Measurements from ENCODE around the gene SCD. TPM values are rescaled to one million over a fixed set of nuclear protein-coding genes. Genes with fewer than 3 reads are reported as not detected.
"Not testable (repeated sequence)": the region's sequence is repeated elsewhere in the genome, so short reads cannot be mapped to it uniquely, and the experiment has no call there.

SCD gene
- total RNA-seq, result 273 and 278 TPM in 2 replicates

GRCh38 chr10:100346765-100347567 lies at the start of gene SCD:
Gene SCD (plus strand): TSS chr10:100347233. CDS start chr10:100347505, 272 bp downstream.
- peaks cover 57% of the 10 kb centered on the region for H3K4me1 Mint-ChIP-seq (ENCODE audit: low read depth)

DNA sequence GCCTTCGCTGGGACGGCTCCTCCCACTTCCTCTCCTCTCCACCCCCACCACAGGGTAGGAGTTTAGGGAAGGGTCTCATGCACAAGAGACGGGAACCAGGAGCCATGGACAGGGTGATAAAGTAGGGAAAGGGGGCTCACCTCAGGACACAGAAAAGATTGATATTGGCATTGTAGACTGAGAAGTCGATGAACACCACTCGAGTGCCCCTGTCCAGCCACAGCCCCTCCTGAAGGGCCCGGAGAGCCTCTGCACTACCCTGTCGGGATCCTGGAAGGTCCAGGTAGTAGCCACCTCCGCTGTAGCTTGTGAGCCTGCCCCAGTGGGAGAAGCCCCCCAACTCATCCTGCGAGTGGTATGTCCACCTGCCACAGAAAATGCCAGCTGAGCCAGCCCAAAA lies 49.8 kb upstream of the SCD start:
- intact Hi-C loops (cut with micrococcal nuclease), result no loop called here
- DNase-seq (ENCODE audit: low spot score), result no peak
- H3K27me3 Mint-ChIP-seq (ENCODE audit: low read depth), result peaks cover 31% of the 10 kb centered on the region
- no peaks in the 10 kb centered on the region for H3K9me3 Mint-ChIP-seq
- H3K36me3 Mint-ChIP-seq (ENCODE audit: low read depth), result no peaks in the 10 kb centered on the region
- no peaks in the 10 kb centered on the region for H3K4me1 Mint-ChIP-seq (ENCODE audit: low read depth)
- no peak overlapping the region for H3K27ac Mint-ChIP-seq
- no peak overlapping the region for H3K4me3 Mint-ChIP-seq (ENCODE audit: low read depth)

More at GRCh38 chr10:100346765-100347567, at the start of gene SCD:
- DNase-seq (ENCODE audit: low spot score), result peak; percentile 90
- intact Hi-C loops (cut with micrococcal nuclease), result loop anchor here (1.0 to 5.0 kb wide), 3 partner anchors 26 to 162 kb away; no protein-coding TSS in a partner anchor
- H3K27ac Mint-ChIP-seq, result peak within 1 kb of the TSS; percentile 92
- H3K9me3 Mint-ChIP-seq, result no peaks in the 10 kb centered on the region
- H3K4me3 Mint-ChIP-seq (ENCODE audit: low read depth), result peak within 1 kb of the TSS; percentile 100
- peaks cover 51% of the 10 kb centered on the region for H3K36me3 Mint-ChIP-seq (ENCODE audit: low read depth)
- H3K27me3 Mint-ChIP-seq (ENCODE audit: low read depth), result no peaks in the 10 kb centered on the region

GRCh38 chr10:100301123-100301522 lies 45.9 kb upstream of the SCD start:
- H3K4me1 Mint-ChIP-seq (ENCODE audit: low read depth); H3K27ac Mint-ChIP-seq; H3K4me3 Mint-ChIP-seq (ENCODE audit: low read depth); H3K9me3 Mint-ChIP-seq; DNase-seq (ENCODE audit: low spot score); H3K36me3 Mint-ChIP-seq (ENCODE audit: low read depth); intact Hi-C loops (cut with micrococcal nuclease): not testable (repeated sequence)
- peaks cover 34% of the 10 kb centered on the region for H3K27me3 Mint-ChIP-seq (ENCODE audit: low read depth)

DNA sequence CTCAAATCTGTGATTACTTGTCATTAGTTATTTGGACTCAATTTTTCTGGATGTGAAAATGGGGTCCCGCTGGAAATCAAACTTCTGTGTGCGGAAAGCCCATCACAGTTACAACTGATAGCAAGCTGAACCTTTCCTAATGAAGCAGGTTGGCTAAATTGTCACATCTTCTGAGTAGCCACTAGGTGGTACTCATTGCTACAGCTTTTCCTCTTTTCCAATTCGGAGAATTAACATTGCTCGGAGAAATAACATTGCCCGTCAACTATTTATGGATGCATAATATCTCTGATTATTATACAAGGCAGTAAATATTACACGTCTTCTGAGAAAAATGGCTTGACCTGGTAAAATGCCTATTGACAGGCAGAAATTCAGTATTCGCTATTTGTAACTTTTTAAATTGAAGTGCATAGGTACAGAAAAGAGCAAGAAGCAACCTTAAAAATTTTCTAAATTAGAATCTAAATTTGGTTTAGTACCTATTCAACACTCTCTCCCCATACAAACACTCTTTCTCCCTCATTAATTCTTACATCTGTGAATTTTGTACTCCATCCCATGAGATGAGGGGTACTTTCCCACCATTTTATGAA lies 43.2 kb upstream of the SCD start:
- intact Hi-C loops (cut with micrococcal nuclease), result no loop called here
- Mint-ChIP-seq H3K27me3 (ENCODE audit: low read depth) (peaks cover 42% of the 10 kb centered on the region), H3K9me3 (no peaks in the 10 kb centered on the region), H3K4me1 (ENCODE audit: low read depth) (no peaks in the 10 kb centered on the region), H3K4me3 (ENCODE audit: low read depth) (no peak overlapping the region), H3K36me3 (ENCODE audit: low read depth) (no peaks in the 10 kb centered on the region), H3K27ac (no peak overlapping the region)
- no peak for DNase-seq (ENCODE audit: low spot score)

- DNase-seq (ENCODE audit: low spot score), result no peak
- no peaks in the 10 kb centered on the region for H3K9me3 Mint-ChIP-seq
- H3K4me3 Mint-ChIP-seq (ENCODE audit: low read depth), result no peak overlapping the region
- H3K27me3 Mint-ChIP-seq (ENCODE audit: low read depth), result peaks cover 45% of the 10 kb centered on the region
- no peaks in the 10 kb centered on the region for H3K4me1 Mint-ChIP-seq (ENCODE audit: low read depth)
- no peak overlapping the region for H3K27ac Mint-ChIP-seq
- H3K36me3 Mint-ChIP-seq (ENCODE audit: low read depth), result no peaks in the 10 kb centered on the region
- intact Hi-C loops (cut with micrococcal nuclease), result no loop called here
These were observed 42.6 kb upstream of the SCD start for GRCh38 chr10:100304414-100304813.

- Mint-ChIP-seq H3K36me3 (ENCODE audit: low read depth) (no peaks in the 10 kb centered on the region), H3K4me1 (ENCODE audit: low read depth) (no peaks in the 10 kb centered on the region), H3K27ac (no peak overlapping the region), H3K9me3 (no peaks in the 10 kb centered on the region), H3K27me3 (ENCODE audit: low read depth) (peaks cover 54% of the 10 kb centered on the region), H3K4me3 (ENCODE audit: low read depth) (no peak overlapping the region)
- intact Hi-C loops (cut with micrococcal nuclease), result no loop called here
- no peak for DNase-seq (ENCODE audit: low spot score)
These were observed 40.2 kb upstream of the SCD start for GRCh38 chr10:100306861-100307260.

DNA sequence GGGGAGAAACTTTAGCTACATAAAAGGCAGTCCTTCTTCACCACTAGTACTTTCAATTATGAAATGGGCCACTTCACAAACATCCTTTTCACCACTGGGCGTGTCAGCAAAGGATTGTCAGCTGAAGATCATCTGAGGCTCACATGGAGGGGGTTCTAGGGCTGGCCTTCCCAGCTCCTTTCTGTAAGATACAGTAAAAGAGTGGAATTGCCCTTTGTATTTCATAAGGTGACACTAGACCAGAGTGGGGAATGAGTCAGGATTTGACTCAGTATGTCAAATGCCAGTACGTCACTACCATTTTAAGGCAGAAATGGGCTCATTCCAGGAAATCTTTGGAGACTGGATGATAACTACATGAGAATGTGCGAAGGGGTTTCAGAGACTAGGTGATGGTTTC lies 39.3 kb upstream of the SCD start:
- H3K4me1 Mint-ChIP-seq (ENCODE audit: low read depth), result no peaks in the 10 kb centered on the region
- intact Hi-C loops (cut with micrococcal nuclease), result loop anchor here (2.0 kb wide), 1 partner anchor 19 kb away; no protein-coding TSS in a partner anchor
- H3K27me3 Mint-ChIP-seq (ENCODE audit: low read depth), result peaks cover 60% of the 10 kb centered on the region

DNA sequence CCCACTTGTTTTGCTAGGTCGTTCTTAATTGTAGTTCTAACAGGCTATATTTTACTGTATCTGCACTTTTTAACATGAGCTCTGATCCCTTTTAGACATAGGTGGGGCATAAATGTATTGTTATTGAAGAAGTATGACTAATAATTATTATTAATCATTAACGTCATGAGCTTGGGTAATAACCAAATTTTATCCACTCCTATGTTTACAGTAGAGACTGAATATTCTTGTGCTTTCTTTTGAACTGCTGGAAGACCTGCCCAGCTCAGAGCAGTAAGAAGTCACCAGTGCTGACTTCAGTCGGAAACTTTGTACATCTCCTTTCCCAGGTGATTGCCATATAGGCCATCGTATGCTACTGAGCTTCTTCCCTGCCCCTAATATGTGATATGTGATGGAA lies 35.7 kb upstream of the SCD start:
- Mint-ChIP-seq H3K4me3 (ENCODE audit: low read depth) (no peak overlapping the region), H3K27ac (no peak overlapping the region), H3K27me3 (ENCODE audit: low read depth) (peaks cover 55% of the 10 kb centered on the region), H3K4me1 (ENCODE audit: low read depth) (no peaks in the 10 kb centered on the region), H3K36me3 (ENCODE audit: low read depth) (no peaks in the 10 kb centered on the region), H3K9me3 (no peaks in the 10 kb centered on the region)
- intact Hi-C loops (cut with micrococcal nuclease), result no loop called here
- no peak for DNase-seq (ENCODE audit: low spot score)

More for the DNA sequence above, 39.3 kb upstream of the SCD start:
- no peak overlapping the region for H3K27ac Mint-ChIP-seq
- H3K36me3 Mint-ChIP-seq (ENCODE audit: low read depth), result no peaks in the 10 kb centered on the region
- H3K9me3 Mint-ChIP-seq, result no peaks in the 10 kb centered on the region
- H3K4me3 Mint-ChIP-seq (ENCODE audit: low read depth), result no peak overlapping the region
- DNase-seq (ENCODE audit: low spot score), result no peak

DNA sequence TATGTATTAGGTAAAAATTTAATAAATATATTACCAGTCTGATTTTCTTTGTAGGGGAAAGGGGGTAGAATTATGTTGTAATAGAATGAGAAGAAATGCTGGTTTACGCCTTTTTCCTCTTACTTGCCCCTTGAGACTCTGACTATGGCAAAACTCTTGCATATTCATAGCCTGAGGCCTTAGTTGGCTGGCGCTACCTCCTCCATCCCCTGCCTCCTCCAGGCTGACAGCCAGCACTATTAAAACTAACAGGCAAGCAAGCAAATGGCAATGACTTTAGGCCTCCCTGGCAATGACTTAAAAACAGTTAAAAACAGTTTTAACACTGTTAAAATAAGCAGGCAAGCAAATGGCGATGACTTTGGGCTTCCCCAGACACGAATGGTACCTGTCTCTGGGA lies 31.4 kb upstream of the SCD start:
- Mint-ChIP-seq H3K27ac (no peak overlapping the region), H3K27me3 (ENCODE audit: low read depth) (peaks cover 53% of the 10 kb centered on the region), H3K9me3 (no peaks in the 10 kb centered on the region), H3K4me3 (ENCODE audit: low read depth) (no peak overlapping the region), H3K4me1 (ENCODE audit: low read depth) (no peaks in the 10 kb centered on the region), H3K36me3 (ENCODE audit: low read depth) (no peaks in the 10 kb centered on the region)
- no peak for DNase-seq (ENCODE audit: low spot score)
- intact Hi-C loops (cut with micrococcal nuclease), result no loop called here

DNA sequence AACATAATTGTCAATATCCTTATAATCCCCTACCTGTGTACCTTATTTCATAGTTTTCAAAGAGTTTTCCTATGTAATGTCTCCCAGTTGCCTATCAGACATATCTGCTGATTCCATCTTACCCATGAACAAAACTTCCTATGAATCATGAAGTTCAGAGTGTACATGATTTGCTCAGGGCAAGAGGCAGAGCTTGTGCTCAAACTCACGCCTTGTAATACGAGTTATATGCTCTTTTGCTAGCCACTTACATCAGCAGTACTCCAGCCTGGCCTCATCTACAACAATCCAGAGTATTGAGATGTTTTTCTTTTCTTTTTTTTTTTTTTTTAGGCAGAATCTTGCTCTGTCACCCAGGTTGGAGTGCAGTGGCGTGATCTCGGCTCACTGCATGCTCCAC lies 28.8 kb upstream of the SCD start:
- no peaks in the 10 kb centered on the region for H3K9me3 Mint-ChIP-seq

DNA sequence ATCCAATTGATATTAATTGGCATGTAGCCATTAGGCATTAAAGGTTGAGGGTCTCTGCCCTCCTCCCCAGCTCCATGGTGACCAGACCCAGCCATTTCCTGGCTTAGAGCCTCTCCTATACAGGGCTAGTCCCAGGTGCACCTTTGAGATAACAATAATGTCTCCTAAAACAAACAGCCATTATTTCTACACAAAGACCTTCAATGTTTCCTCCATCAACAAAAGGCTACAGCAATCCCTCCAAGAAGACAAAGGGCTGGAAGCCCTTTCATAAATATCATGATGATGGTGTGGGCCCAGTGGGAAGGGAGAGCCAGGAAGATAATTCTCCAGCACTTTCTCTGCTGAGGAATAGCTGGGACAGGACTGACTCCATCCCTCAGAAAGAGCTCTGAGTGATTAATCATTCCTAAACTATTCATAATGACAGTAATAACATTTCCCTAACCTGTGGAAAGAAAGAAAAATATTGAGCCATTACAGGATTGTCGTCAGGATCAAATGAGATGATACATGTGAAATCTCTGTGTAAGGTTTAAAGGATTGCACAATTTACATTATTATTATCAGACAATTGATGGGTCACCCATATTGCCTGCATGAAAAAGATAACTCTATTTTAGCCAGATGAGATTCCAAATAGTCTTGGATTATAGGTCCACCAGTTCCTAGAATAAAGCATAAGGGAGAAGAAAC lies 27.2 kb upstream of the SCD start:
- Mint-ChIP-seq H3K9me3 (no peaks in the 10 kb centered on the region), H3K4me1 (ENCODE audit: low read depth) (no peaks in the 10 kb centered on the region), H3K27ac (no peak overlapping the region), H3K36me3 (ENCODE audit: low read depth) (no peaks in the 10 kb centered on the region), H3K4me3 (ENCODE audit: low read depth) (no peak overlapping the region), H3K27me3 (ENCODE audit: low read depth) (peaks cover 37% of the 10 kb centered on the region)
- DNase-seq (ENCODE audit: low spot score), result no peak
- intact Hi-C loops (cut with micrococcal nuclease), result no loop called here

More for the DNA sequence above, 28.8 kb upstream of the SCD start:
- Mint-ChIP-seq H3K4me1 (ENCODE audit: low read depth) (no peaks in the 10 kb centered on the region), H3K4me3 (ENCODE audit: low read depth) (no peak overlapping the region), H3K36me3 (ENCODE audit: low read depth) (no peaks in the 10 kb centered on the region), H3K27ac (no peak overlapping the region), H3K27me3 (ENCODE audit: low read depth) (peaks cover 44% of the 10 kb centered on the region)
- intact Hi-C loops (cut with micrococcal nuclease), result no loop called here
- no peak for DNase-seq (ENCODE audit: low spot score)

DNA sequence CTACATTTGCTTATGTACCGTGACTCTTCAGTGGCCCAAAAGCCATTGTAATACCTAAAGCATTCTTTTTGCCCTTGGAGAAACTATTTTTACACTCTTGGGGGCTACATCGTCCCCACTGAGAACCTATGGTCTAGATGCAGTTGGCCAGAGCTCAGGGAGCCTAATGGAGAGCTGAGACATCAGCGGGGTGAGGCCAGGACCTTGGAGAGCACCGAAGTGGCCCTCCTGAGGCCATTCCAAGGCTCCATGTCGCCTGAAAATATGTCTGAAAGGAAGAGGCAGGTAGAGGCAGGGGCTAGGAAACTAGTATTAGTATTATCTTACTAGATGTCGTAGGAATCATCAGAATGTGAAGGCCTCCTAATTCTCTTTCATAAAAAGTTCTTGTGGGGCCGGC lies 21.9 kb upstream of the SCD start:
- no peaks in the 10 kb centered on the region for H3K9me3 Mint-ChIP-seq
- peaks cover 16% of the 10 kb centered on the region for H3K4me1 Mint-ChIP-seq (ENCODE audit: low read depth)
- DNase-seq (ENCODE audit: low spot score), result no peak
- H3K36me3 Mint-ChIP-seq (ENCODE audit: low read depth), result no peaks in the 10 kb centered on the region
- H3K27me3 Mint-ChIP-seq (ENCODE audit: low read depth), result peaks cover 21% of the 10 kb centered on the region
- no peak overlapping the region for H3K27ac Mint-ChIP-seq
- intact Hi-C loops (cut with micrococcal nuclease), result no loop called here
- no peak overlapping the region for H3K4me3 Mint-ChIP-seq (ENCODE audit: low read depth)

Data from activated T-helper 2 cell treated with anti-CD3 and anti-CD28 coated beads, Interferon-gamma antibody, Interleukin-2, Interleukin-4, amounts not matched to agents 10 μg/mL and 5 μg/mL and 100 μg/mL, durations not matched to agents 14 hours and 24 hours and 36 hours (primary cell).